ENCODE measurements around the gene PHF21B.

Gene PHF21B

DNA sequence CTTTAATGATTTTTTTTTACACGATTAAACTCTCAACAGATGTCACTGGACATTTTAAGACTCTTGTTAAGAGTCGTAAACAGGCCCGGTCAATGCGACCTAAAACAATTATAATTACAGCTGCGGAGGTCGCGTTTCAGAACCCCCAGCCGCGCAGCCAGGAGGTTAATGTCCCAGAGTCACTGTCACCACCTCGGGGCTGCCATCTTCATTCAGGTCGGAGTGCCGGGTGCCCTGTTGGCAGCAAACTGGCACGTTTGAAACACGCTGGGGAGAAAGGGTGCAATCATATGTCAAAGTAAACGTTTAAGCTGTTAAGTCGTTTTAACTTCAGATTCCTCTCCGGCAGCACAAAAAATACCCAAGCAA, 711 bp upstream of the PHF21B start:
- H3K36me3 ChIP-seq (ENCODE audit: control insufficient read depth, insufficient read depth, low read length), result peaks cover 6% of the 10 kb centered on the region
- H3K27me3 ChIP-seq (ENCODE audit: control insufficient read depth, insufficient read depth, low read length), result peaks cover 3% of the 10 kb centered on the region
- H3K9me3 ChIP-seq (ENCODE audit: control insufficient read depth, insufficient read depth, low read length), result no peaks in the 10 kb centered on the region
- H3K9ac ChIP-seq (ENCODE audit: low read depth, low read length), result peak overlapping the region; percentile 88
- peak overlapping the region; percentile 68 for H3K4me3 ChIP-seq (ENCODE audit: low read depth, low read length)
- peaks cover 13% of the 10 kb centered on the region for H3K4me1 ChIP-seq (ENCODE audit: control insufficient read depth, insufficient read depth, low read length)

DNA sequence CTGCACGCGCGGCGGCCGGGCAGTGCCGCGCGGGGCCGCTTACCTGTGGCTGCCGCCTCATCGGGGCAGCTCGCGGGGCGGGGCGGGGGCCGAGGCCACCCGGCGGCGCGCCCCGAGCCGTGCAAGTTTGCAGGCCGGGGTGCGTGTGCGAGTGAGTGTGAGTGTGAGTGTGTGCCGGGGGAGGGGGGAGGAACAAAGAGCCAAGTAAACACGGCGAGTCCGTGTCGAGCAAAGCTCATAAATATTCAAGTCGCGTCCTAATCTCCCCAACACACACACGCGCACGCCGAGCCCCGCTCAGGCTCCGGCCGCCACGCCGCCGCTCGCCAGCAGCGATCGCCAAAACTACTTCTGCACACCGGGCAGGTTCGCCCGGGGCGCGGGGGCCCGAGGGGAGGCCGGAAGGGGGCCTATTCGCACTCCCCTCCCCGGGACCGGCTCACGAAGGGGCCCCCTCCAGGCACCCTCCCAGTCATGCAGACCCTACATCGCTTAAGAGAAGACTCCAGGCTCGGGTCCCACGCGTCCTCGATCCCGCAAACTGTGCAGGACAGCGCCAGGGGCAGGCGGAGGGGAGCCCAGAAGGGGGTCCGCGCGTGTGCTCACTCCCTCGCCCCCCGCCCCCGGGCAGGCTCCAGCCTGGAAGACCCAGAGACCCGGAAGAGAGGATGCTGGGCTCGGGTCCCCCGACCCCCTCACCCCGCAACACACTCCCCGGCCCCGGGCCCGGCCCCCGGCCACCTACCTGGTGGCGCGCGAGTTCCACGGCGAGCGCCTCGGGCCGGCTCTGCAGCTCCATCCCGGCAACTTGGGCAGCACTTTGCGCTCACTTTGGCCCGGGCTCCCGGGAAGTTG, 827 bp downstream of the PHF21B start:
- Histone ChIP-seq H3K9me3 (ENCODE audit: control insufficient read depth, insufficient read depth, low read length) (no peaks in the 10 kb centered on the region), H3K9ac (ENCODE audit: low read depth, low read length) (peak overlapping the region; percentile 76), H3K4me3 (ENCODE audit: low read depth, low read length) (peak overlapping the region; percentile 78), H3K27me3 (ENCODE audit: control insufficient read depth, insufficient read depth, low read length) (peaks cover 3% of the 10 kb centered on the region), H3K4me1 (ENCODE audit: control insufficient read depth, insufficient read depth, low read length) (peaks cover 14% of the 10 kb centered on the region), H3K36me3 (ENCODE audit: control insufficient read depth, insufficient read depth, low read length) (peaks cover 10% of the 10 kb centered on the region)

DNA sequence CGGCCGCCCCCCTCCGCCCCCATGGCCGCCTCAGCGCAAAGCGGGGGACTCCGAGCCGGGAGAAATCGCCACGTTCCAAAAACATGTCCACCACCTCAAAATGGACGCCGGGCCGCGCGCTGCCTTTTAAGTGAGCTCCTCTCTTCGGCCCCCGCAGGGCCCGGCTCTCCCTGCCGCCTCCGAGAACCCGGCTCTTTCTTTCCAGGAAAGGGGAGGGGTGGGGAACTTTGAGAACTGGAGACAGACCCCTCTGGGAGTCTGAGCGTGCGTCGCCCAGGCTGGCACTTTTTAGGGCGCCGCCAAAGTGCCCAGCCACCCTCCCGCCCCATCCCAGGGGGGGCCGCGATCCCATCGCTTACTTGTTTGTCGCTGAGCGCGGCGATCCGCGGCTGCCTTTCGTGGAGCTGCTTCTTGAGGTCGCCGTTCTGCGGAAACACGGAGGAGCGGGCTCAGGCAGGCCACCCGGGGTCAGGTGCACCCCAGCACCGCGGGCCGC, 1.6 kb downstream of the PHF21B start:
- Histone ChIP-seq H3K9me3 (ENCODE audit: control insufficient read depth, insufficient read depth, low read length) (no peaks in the 10 kb centered on the region), H3K36me3 (ENCODE audit: control insufficient read depth, insufficient read depth, low read length) (peaks cover 13% of the 10 kb centered on the region), H3K4me3 (ENCODE audit: low read depth, low read length) (peak overlapping the region; percentile 78), H3K9ac (ENCODE audit: low read depth, low read length) (peak overlapping the region; percentile 87), H3K27me3 (ENCODE audit: control insufficient read depth, insufficient read depth, low read length) (peaks cover 3% of the 10 kb centered on the region), H3K4me1 (ENCODE audit: control insufficient read depth, insufficient read depth, low read length) (peaks cover 14% of the 10 kb centered on the region)

DNA sequence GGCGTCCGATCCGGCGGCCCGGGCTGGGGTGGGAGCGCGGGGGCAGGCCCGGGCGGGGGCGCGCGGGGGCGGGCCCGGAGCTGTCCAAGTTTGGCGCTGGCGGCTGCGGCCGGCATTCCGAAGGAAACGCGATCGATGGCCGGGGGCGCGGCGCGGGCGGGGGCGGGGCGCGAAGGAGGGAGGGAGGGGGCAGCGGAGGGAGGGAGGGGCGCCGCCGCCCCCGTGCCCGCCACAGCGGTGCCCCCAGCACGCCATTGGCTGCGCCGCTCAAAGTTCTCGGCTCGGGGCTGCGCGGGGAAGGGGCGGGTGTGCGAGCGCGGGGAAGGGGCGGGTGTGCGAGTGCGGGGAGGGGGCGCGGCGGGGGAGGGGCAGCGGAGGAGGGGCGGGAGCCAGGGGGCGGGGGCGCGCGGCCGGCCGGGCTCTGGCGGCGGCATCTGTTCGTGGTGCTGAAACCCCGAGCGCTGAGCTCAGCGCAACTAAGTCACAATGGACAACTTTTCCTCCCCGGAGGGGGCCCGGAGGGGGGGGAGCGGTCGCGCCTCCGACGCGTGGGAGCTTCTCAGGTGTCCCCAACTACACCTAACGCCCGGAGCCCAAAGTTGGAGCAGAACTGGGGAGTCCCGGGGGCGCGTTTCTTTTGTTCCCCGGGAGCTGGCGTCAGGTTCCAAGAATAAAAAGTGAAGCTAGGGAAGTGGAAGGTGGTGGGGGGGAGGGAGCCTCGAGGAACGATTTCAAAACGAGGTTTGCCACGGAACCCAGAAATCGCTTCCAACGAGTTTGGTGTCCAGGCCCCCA, 2.2 kb downstream of the PHF21B start:
- H3K9ac ChIP-seq (ENCODE audit: low read depth, low read length), result no peak overlapping the region
- H3K27me3 ChIP-seq (ENCODE audit: control insufficient read depth, insufficient read depth, low read length), result peaks cover 3% of the 10 kb centered on the region
- H3K4me3 ChIP-seq (ENCODE audit: low read depth, low read length), result peak overlapping the region; percentile 88
- no peaks in the 10 kb centered on the region for H3K9me3 ChIP-seq (ENCODE audit: control insufficient read depth, insufficient read depth, low read length)
- H3K36me3 ChIP-seq (ENCODE audit: control insufficient read depth, insufficient read depth, low read length), result peaks cover 13% of the 10 kb centered on the region
- H3K4me1 ChIP-seq (ENCODE audit: control insufficient read depth, insufficient read depth, low read length), result peaks cover 14% of the 10 kb centered on the region

DNA sequence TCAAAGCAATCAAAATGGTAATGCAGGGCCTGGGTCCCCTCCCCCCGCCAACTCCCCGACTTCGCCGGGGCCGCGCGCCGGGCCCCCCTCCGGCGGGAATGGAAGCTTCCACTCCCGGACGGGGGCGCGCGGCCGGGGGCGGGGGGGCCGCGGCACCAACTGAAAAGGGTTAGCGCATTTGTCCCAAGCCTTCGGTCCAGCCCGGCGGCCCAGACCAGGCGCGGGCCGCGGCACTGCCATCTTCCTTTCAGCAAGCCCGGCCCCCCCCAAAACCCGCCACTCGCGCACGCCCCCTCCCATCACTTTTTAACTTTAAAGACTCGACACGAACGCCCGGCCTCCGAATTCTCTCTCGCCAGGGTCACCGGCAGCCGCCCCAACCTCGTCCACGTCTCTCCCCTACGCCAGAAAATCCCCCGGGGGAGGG, 2.8 kb downstream of the PHF21B start:
- no peaks in the 10 kb centered on the region for H3K9me3 ChIP-seq (ENCODE audit: control insufficient read depth, insufficient read depth, low read length)
- peak overlapping the region; percentile 88 for H3K4me3 ChIP-seq (ENCODE audit: low read depth, low read length)
- peaks cover 14% of the 10 kb centered on the region for H3K4me1 ChIP-seq (ENCODE audit: control insufficient read depth, insufficient read depth, low read length)
- peaks cover 3% of the 10 kb centered on the region for H3K27me3 ChIP-seq (ENCODE audit: control insufficient read depth, insufficient read depth, low read length)
- no peak overlapping the region for H3K9ac ChIP-seq (ENCODE audit: low read depth, low read length)
- peaks cover 13% of the 10 kb centered on the region for H3K36me3 ChIP-seq (ENCODE audit: control insufficient read depth, insufficient read depth, low read length)

DNA sequence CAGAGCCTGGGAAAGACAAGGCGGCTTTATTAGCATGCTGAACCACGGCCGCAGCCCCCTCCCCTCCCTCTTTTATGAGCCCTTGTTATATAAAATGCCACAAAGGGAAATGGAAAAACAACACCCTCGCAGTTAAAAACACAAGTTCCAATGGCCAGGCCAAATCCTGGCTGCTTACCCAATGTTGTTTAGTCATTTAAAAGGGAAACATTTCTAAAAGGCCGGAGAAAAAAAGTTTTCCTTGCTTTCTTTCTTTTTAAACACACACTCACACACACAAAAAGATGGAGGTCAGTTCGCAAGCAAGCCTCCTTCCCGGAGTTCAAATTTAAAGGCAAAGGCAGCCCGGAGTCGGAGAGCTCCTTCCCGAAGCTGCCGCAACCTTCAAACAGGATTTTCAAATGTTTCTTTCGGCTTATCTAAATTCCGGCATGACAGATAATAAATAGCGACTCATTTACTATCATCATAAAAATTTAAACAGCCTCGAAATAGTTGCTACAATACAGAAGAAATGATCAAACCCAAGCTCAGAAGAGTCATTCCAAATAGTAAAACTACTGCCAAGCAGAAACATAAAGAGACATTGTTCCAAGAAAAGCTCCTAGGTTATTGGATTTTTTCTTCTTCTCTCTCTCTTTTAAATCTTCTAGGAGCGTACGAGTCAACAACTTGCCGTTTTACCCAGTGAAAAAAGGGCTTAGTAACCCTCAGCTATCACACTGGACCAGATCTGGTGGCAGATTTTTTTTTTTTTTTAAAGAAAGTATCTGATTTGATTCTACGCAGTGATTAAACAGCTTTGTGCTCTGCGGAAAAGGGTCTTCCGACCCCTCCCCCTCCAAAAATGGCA, 3.5 kb downstream of the PHF21B start:
- peak overlapping the region; percentile 88 for H3K4me3 ChIP-seq (ENCODE audit: low read depth, low read length)
- H3K4me1 ChIP-seq (ENCODE audit: control insufficient read depth, insufficient read depth, low read length), result peaks cover 14% of the 10 kb centered on the region
- H3K9me3 ChIP-seq (ENCODE audit: control insufficient read depth, insufficient read depth, low read length), result no peaks in the 10 kb centered on the region
- H3K27me3 ChIP-seq (ENCODE audit: control insufficient read depth, insufficient read depth, low read length), result no peaks in the 10 kb centered on the region
- H3K9ac ChIP-seq (ENCODE audit: low read depth, low read length), result peak overlapping the region; percentile 96
- H3K36me3 ChIP-seq (ENCODE audit: control insufficient read depth, insufficient read depth, low read length), result peaks cover 13% of the 10 kb centered on the region

DNA sequence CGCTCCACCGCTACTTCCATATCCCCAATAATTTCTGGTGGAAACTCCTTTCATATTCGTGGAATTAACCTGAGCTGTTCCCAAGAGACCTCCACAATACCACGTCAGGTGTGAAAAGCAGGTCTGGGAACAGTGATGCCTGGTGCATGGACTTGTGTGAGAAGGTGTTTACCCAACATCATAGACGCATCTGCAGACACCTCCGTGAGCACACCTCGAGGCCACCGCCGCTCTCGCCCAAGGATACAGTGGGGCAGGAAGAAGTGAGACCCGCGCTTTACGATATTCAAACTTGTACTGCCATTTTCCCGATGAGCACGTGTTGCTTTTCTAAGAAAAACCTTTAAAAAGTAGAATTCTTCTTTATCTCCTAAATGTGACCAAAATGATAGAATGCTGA, 8.2 kb downstream of the PHF21B start:
- Histone ChIP-seq H3K27me3 (ENCODE audit: control insufficient read depth, insufficient read depth, low read length) (no peaks in the 10 kb centered on the region), H3K9me3 (ENCODE audit: control insufficient read depth, insufficient read depth, low read length) (no peaks in the 10 kb centered on the region), H3K4me3 (ENCODE audit: low read depth, low read length) (no peak overlapping the region), H3K36me3 (ENCODE audit: control insufficient read depth, insufficient read depth, low read length) (peaks cover 33% of the 10 kb centered on the region), H3K4me1 (ENCODE audit: control insufficient read depth, insufficient read depth, low read length) (peaks cover 18% of the 10 kb centered on the region), H3K9ac (ENCODE audit: low read depth, low read length) (no peak overlapping the region)

DNA sequence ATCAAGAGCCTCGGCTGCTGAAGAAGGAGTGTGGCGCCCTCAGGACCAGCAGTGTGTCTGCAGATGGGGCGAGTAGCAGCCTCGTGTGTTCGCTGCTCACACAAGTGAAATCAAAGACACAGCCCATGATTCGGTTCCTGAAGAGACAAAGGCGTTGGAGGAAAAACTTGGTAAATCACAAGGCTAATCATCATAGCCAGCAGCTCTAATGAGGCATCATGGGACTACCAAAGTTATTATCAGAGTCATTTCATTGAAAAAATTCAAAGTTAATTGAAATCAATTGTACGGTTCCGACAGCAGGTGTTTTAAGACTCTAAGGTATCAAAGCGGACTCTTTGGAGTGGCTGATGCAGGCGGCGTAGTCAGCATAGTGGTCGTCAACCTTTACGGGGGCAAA, 9.5 kb downstream of the PHF21B start:
- Histone ChIP-seq H3K4me1 (ENCODE audit: control insufficient read depth, insufficient read depth, low read length) (peaks cover 18% of the 10 kb centered on the region), H3K27me3 (ENCODE audit: control insufficient read depth, insufficient read depth, low read length) (no peaks in the 10 kb centered on the region), H3K36me3 (ENCODE audit: control insufficient read depth, insufficient read depth, low read length) (peaks cover 34% of the 10 kb centered on the region), H3K4me3 (ENCODE audit: low read depth, low read length) (no peak overlapping the region), H3K9me3 (ENCODE audit: control insufficient read depth, insufficient read depth, low read length) (no peaks in the 10 kb centered on the region), H3K9ac (ENCODE audit: low read depth, low read length) (no peak overlapping the region)

DNA sequence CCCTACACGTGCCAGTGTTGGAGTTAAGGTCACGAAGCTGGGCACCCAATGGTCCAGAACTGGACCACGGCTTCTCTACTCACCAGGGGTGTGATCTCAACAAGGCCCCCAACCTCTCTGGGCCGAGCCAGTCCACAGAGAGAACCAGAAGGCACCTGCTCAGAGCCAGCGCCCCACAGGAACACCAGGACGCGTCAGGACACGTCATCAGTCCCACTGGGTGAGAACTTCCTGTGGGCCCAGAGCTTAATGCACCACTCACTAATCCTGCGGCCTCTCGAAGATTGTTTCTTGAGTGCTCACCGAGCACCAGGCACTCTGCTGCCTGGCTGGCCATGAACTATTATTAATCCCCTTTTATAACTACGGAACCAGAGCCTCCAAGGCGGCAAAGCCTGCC, 10.1 kb downstream of the PHF21B start:
- Histone ChIP-seq H3K4me1 (ENCODE audit: control insufficient read depth, insufficient read depth, low read length) (peaks cover 13% of the 10 kb centered on the region), H3K9ac (ENCODE audit: low read depth, low read length) (peak overlapping the region; percentile 54), H3K27me3 (ENCODE audit: control insufficient read depth, insufficient read depth, low read length) (no peaks in the 10 kb centered on the region), H3K36me3 (ENCODE audit: control insufficient read depth, insufficient read depth, low read length) (peaks cover 33% of the 10 kb centered on the region), H3K4me3 (ENCODE audit: low read depth, low read length) (no peak overlapping the region), H3K9me3 (ENCODE audit: control insufficient read depth, insufficient read depth, low read length) (no peaks in the 10 kb centered on the region)

DNA sequence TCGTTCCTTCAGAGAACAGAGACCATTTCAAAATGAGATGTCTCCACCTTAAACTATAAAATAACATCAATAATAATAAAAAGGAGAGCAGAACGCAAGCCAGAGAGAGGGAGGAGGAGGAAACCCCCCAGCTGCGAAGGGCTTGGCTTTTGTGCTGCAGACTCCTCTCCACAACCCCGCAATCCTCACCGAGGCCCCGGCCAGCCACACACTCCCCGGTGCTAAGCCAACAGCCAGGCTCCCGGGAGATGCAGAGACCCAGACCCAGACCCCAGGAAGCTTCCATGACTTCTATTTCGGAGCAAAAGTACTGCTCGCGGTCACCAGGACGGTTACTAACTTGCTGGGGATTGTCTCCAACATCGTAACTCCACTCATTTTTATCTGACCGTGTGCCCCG, 10.6 kb downstream of the PHF21B start:
- H3K36me3 ChIP-seq (ENCODE audit: control insufficient read depth, insufficient read depth, low read length), result peaks cover 32% of the 10 kb centered on the region
- H3K27me3 ChIP-seq (ENCODE audit: control insufficient read depth, insufficient read depth, low read length), result no peaks in the 10 kb centered on the region
- peaks cover 13% of the 10 kb centered on the region for H3K4me1 ChIP-seq (ENCODE audit: control insufficient read depth, insufficient read depth, low read length)
- H3K9me3 ChIP-seq (ENCODE audit: control insufficient read depth, insufficient read depth, low read length), result no peaks in the 10 kb centered on the region
- H3K4me3 ChIP-seq (ENCODE audit: low read depth, low read length), result no peak overlapping the region
- H3K9ac ChIP-seq (ENCODE audit: low read depth, low read length), result peak overlapping the region; percentile 54

DNA sequence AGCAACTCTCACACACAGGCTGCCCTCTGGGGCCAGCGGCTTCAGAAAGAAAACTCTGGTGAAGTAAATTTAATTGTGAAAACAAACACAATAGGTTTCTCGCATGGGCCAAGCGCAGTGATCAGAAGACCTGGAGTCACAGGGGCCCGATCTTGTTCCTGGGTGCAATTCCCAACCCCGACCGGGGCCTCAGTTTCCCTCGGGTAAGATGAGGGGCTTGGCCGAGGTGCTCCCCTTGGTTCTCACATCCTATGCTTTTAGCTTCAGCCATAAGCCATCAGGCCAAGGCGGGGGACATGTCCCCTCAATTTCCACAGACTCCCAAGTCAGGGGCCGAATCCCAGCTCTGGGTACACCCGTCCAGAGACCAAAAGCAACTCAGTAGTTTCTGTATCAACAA, 11.5 kb downstream of the PHF21B start:
- no peaks in the 10 kb centered on the region for H3K27me3 ChIP-seq (ENCODE audit: control insufficient read depth, insufficient read depth, low read length)
- H3K36me3 ChIP-seq (ENCODE audit: control insufficient read depth, insufficient read depth, low read length), result peaks cover 34% of the 10 kb centered on the region
- H3K4me1 ChIP-seq (ENCODE audit: control insufficient read depth, insufficient read depth, low read length), result peaks cover 13% of the 10 kb centered on the region

More for the DNA sequence above, 11.5 kb downstream of the PHF21B start:
- no peak overlapping the region for H3K9ac ChIP-seq (ENCODE audit: low read depth, low read length)
- H3K9me3 ChIP-seq (ENCODE audit: control insufficient read depth, insufficient read depth, low read length), result no peaks in the 10 kb centered on the region
- no peak overlapping the region for H3K4me3 ChIP-seq (ENCODE audit: low read depth, low read length)
